GM18867 (cell line): ENCODE measurements around the gene OR8B3.

ENCODE experiments used
- ATAC-seq: cut with Tn5 transposase; IDR thresholded peaks from one replicate; pipeline ENCODE4 v1.9.1; 2021; ENCODE audit warnings: mild to moderate bottlenecking, moderate library complexity; ENCODE audit not compliant: unreplicated experiment

The OR8B3 gene

DNA sequence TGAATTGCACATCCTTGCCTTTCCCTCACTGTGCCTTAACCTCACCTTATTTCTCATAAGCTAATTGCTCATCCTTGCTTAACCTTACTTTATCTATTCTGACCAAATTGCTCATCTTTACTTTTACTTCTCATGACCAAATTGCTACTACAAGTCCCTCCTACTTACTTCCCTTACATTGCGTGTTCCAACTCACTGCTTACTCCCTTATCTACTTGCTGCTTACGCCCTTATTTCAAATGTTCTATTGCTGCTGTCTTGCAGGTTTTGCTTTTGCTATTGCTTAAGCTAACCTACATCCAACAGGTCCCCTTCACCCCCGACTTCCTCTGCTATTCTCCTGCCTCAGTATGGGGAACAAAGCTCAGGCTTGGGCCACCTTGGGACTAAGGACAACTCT is 22.5 kb downstream of the OR8B3 start:
- ATAC-seq, result no peak

DNA sequence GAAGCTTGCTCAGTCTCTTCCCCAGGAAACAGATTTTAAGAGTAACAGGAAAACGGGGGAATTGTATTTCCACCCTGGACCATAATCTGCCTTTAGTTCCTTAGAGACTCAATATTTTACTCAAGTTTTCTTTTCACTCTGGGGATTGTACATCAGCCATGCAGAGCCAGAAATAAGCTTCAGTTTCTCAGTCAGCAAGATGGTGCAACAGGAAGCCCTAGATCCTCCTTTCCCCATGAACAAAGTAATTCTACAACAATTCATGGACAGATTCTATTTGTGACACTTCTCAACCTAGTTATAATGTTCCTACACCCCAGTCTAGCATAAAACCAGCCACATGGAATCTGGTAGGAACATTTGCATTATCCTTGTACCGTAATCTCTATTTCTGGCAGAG is 39.3 kb downstream of the OR8B3 start:
- ATAC-seq, result no peak

DNA sequence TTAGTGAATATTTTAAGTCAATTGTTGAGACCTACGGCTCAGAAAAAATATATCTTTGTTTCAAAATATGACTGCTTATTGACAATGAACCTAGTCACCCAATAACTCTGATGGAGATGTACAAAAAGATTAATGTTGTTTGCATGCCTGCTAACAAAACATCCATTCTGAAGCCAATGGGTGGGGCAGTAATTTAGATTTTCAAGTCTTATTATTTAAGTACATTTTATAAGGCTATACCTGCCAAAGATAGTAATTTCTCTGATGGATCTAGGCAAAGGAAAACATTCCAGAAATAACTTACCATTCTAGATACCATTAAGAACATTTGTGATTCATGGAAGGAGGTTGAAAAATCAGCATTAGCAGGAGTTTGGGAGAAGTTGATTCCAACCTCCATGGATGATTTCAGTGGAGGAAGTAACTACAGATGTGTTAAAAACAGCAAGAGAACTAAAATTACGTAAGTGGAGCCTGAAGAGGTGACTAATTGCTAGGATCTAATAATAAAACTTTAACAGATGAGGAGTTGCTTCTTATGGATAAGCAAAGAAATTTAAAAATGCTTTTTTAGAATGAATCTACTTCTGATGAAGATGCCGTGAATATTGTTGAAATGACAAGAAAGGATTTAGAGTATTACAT is 52.4 kb downstream of the OR8B3 start:
- no peak for ATAC-seq
